ENCODE measurements around the gene ARHGAP33. TPM values are rescaled to one million over a fixed set of nuclear protein-coding genes. Genes with fewer than 3 reads are reported as not detected.

The ARHGAP33 gene
- total and polyA plus RNA-seq, 2 of the 4 experiments (the other 2 are of a cell fraction): 0.72 to 11.9 TPM

- POLR2A ChIA-PET (ENCODE audit: unreplicated experiment): no interaction called here
- H3K56ac ChIP-seq (ENCODE audit: extremely low read depth, insufficient read depth, low read length): no peak overlapping the region
- dilution Hi-C loops (cut with HindIII; ENCODE audit: low sequenced_read_pairs, unreplicated experiment): no loop called here
Measured at GRCh38 chr19:35780058-35780457, 4.7 kb downstream of the ARHGAP33 start.

More at GRCh38 chr19:35780058-35780457, 4.7 kb downstream of the ARHGAP33 start:
- no TSS peak for BruUV-seq (replicated peaks)
- TF ChIP-seq MAFK (IDR thresholded peaks at IDR 0.05; ENCODE audit: low read depth, low read length) (no peak), BHLHE40 (IDR thresholded peaks at IDR 0.05; ENCODE audit: low read depth, low read length) (no peak), USF2 (IDR thresholded peaks at IDR 0.05; ENCODE audit: low read depth, low read length) (no peak), CEBPB (IDR thresholded peaks at IDR 0.05; ENCODE audit: low read depth, low read length) (no peak), ELK1 (IDR thresholded peaks at IDR 0.05; ENCODE audit: borderline replicate concordance, low read depth, low read length) (no peak), SMC3 (IDR thresholded peaks at IDR 0.05; ENCODE audit: low read depth, low read length) (no peak), FOS (IDR thresholded peaks at IDR 0.05; ENCODE audit: low read depth, low read length) (no peak), RFX5 (IDR thresholded peaks at IDR 0.05; ENCODE audit: low read depth, low read length) (no peak), CHD1 (IDR thresholded peaks at IDR 0.05; ENCODE audit: low read depth, low read length) (no peak), CTCF (conservative IDR thresholded peaks at IDR 0.05; ENCODE audit: low read depth, low read length) (no peak), NFE2L2 (IDR thresholded peaks at IDR 0.05; ENCODE audit: low read depth, low read length) (no peak), RAD21 (IDR thresholded peaks at IDR 0.05; ENCODE audit: low read length) (no peak), MXI1 (IDR thresholded peaks at IDR 0.05; ENCODE audit: borderline replicate concordance, low read depth, low read length) (no peak), POLR2A (IDR thresholded peaks at IDR 0.05; ENCODE audit: low read depth, low read length) (no peak), MAZ (IDR thresholded peaks at IDR 0.05; ENCODE audit: borderline replicate concordance, low read depth, low read length) (no peak)
- WGBS, 2 experiments (ENCODE audit: extremely low coverage in 2 of 2, insufficient read length in 1 of 2): 100% methylated on average over 4 of the region's 16 CpGs; no CpG with 5 or more reads in 1 of the 2 experiments
- Histone ChIP-seq H3K4me2 (ENCODE audit: low read depth, low read length) (no peak overlapping the region), H3K9me1 (ENCODE audit: insufficient read depth, low read length) (peaks cover 6% of the 10 kb centered on the region; the same call in 1 of the 2 replicates), H2BK120ac (ENCODE audit: low read depth, low read length) (no peak overlapping the region), H3K14ac (replicated peaks; ENCODE audit: low read depth, low read length) (no peak overlapping the region), H3K18ac (ENCODE audit: low read depth, low read length) (no peak overlapping the region), H4K20me1 (ENCODE audit: insufficient read depth, low read length) (no peaks in the 10 kb centered on the region), H3K79me1 (ENCODE audit: low read depth in 1 of 2, low read length in 2 of 2) (peaks cover 7 to 18% of the 10 kb centered on the region in 2 experiments), H2AK9ac (replicated peaks; ENCODE audit: low read depth, low read length, poor library complexity) (no peak overlapping the region), H4K91ac (ENCODE audit: insufficient read depth, low read depth, low read length) (no peak overlapping the region), H2AK5ac (ENCODE audit: low read depth, low read length) (no peak overlapping the region), H3K4me1 (ENCODE audit: control insufficient read depth, insufficient read depth, low read length) (peaks cover 6% of the 10 kb centered on the region), H2AFZ (replicated peaks; ENCODE audit: low read length, poor library complexity) (no peak overlapping the region), H3K4me3 (ENCODE audit: insufficient read depth, low read depth, low read length) (no peak overlapping the region), H3K23ac (ENCODE audit: low read depth, low read length) (no peak overlapping the region), H3K27me3 (ENCODE audit: control insufficient read depth, insufficient read depth, low read length) (no peaks in the 10 kb centered on the region), H3K4ac (ENCODE audit: low read depth, low read length) (no peak overlapping the region), H3K9ac (ENCODE audit: low read depth, low read length) (no peak overlapping the region), H4K8ac (ENCODE audit: low read depth in 2 of 2, low read length in 2 of 2) (no peak overlapping the region), H3K36me3 (ENCODE audit: control insufficient read depth, insufficient read depth, low read length) (peaks cover 16% of the 10 kb centered on the region), H2BK15ac (ENCODE audit: low read depth, low read length) (no peak overlapping the region), H2BK5ac (ENCODE audit: low read depth, low read length, poor library complexity, severe bottlenecking) (no peak overlapping the region), H4K5ac (ENCODE audit: low read depth, low read length) (no peak overlapping the region), H3K27ac (ENCODE audit: insufficient read depth, low read length) (no peak overlapping the region), H2BK20ac (ENCODE audit: low read depth, low read length) (no peak overlapping the region), H3K9me3 (ENCODE audit: control insufficient read depth, insufficient read depth, low read length) (no peaks in the 10 kb centered on the region)
- DNase-seq: no peak
- no peak for ATAC-seq (ENCODE audit: low read depth)
- CTCF ChIA-PET: no interaction called here
- in situ Hi-C loops (cut with MboI; ENCODE audit: low sequenced_read_pairs): no loop called here
- intact Hi-C loops (cut with micrococcal nuclease): no loop called here

Data from IMR-90 (cell line).